Astrocyte (in vitro differentiated cells and primary cell): ENCODE results near the gene EGFR. TPM values are rescaled to one million over a fixed set of nuclear protein-coding genes. Genes with fewer than 3 reads are reported as not detected.

Experiments
- DNase-seq: peaks from one replicate; pipeline ENCODE4 v3.0.0-alpha.2; 2010; ENCODE audit warnings: low read depth
- FAIRE-seq: peaks from 2 replicates; lab custom pipeline; 2011; peaks lifted over from hg19 to GRCh38; lab: Jason Lieb, UNC
- H2AFZ ChIP-seq: 2 replicates; pipeline ENCODE4 v1.6.0; 2012; ENCODE audit warnings: low read depth, low read length, inconsistent platforms
- H3K27ac ChIP-seq: 2 replicates; pipeline ENCODE4 v1.5.1; 2011; ENCODE audit warnings: low read depth, low read length, inconsistent platforms
- H3K27me3 ChIP-seq: 2 replicates; pipeline ENCODE4 v1.6.0; 2011; ENCODE audit warnings: low read length, inconsistent platforms; ENCODE audit not compliant: insufficient read depth
- H3K36me3 ChIP-seq: 2 replicates; pipeline ENCODE4 v1.5.1; 2011; ENCODE audit warnings: low read length, inconsistent platforms; ENCODE audit not compliant: insufficient read depth
- H3K4me1 ChIP-seq: 2 replicates; pipeline ENCODE4 v1.5.1; 2011; ENCODE audit warnings: low read length, inconsistent platforms; ENCODE audit not compliant: insufficient read depth
- H3K4me2 ChIP-seq: 2 replicates; pipeline ENCODE4 v1.6.0; 2012; ENCODE audit warnings: low read length, inconsistent platforms
- H3K4me3 ChIP-seq: 2 replicates; pipeline ENCODE4 v1.5.1; 2011; ENCODE audit warnings: low read depth, mild to moderate bottlenecking, low read length, inconsistent platforms; ENCODE audit not compliant: insufficient read depth
- H3K79me2 ChIP-seq: 2 replicates; pipeline ENCODE4 v1.6.0; 2012; ENCODE audit warnings: mild to moderate bottlenecking, low read length, inconsistent platforms; ENCODE audit not compliant: insufficient read depth
- H3K9ac ChIP-seq: 2 replicates; pipeline ENCODE4 v1.6.0; 2012; ENCODE audit warnings: mild to moderate bottlenecking, low read length, inconsistent platforms
- H3K9me3 ChIP-seq: 2 replicates; pipeline ENCODE4 v1.5.1; 2012; ENCODE audit warnings: low read depth, mild to moderate bottlenecking, low read length, inconsistent platforms; ENCODE audit not compliant: insufficient read depth
- H4K20me1 ChIP-seq: 2 replicates; pipeline ENCODE4 v1.6.0; 2012; ENCODE audit warnings: low read length, inconsistent platforms; ENCODE audit not compliant: insufficient read depth
- H3K27ac Mint-ChIP-seq: one replicate; pipeline ENCODE4 v1.8.0; 2021; ENCODE audit warnings: mild to moderate bottlenecking, mixed read lengths; ENCODE audit not compliant: unreplicated experiment
- H3K27me3 Mint-ChIP-seq: one replicate; pipeline ENCODE4 v1.8.0; 2021; ENCODE audit warnings: low read depth, mixed read lengths; ENCODE audit not compliant: unreplicated experiment
- H3K36me3 Mint-ChIP-seq: one replicate; pipeline ENCODE4 v1.8.0; 2021; ENCODE audit warnings: low read depth, mixed read lengths; ENCODE audit not compliant: unreplicated experiment
- H3K4me1 Mint-ChIP-seq: one replicate; pipeline ENCODE4 v1.8.0; 2021; ENCODE audit warnings: low read depth, mixed read lengths; ENCODE audit not compliant: unreplicated experiment
- H3K4me3 Mint-ChIP-seq: one replicate; pipeline ENCODE4 v1.8.0; 2021; ENCODE audit warnings: mild to moderate bottlenecking, moderate library complexity, mixed read lengths; ENCODE audit not compliant: unreplicated experiment
- H3K9me3 Mint-ChIP-seq: one replicate; pipeline ENCODE4 v1.8.0; 2021; ENCODE audit warnings: mild to moderate bottlenecking, mixed read lengths; ENCODE audit not compliant: unreplicated experiment
- CTCF ChIP-seq: IDR thresholded peaks from 2 replicates; pipeline ENCODE4 v1.5.1; 2011; ENCODE audit warnings: low read depth, mild to moderate bottlenecking, inconsistent platforms, low read length, moderate library complexity; ENCODE audit not compliant: insufficient read depth
- EZH2 ChIP-seq: IDR thresholded peaks from 2 replicates; pipeline ENCODE4 v1.6.1; 2012; ENCODE audit warnings: mild to moderate bottlenecking, low read length, inconsistent platforms; ENCODE audit not compliant: insufficient read depth
- total RNA-seq: library from RNA; stranded (reverse); gene quantifications from 2 replicates; pipeline ENCODE4 v1.2.1, GENCODE V29; 2021

Gene EGFR
- total RNA-seq, 1 donor from 2014 or later: 27.3 TPM

- peaks cover 4% of the 10 kb centered on the region for H3K9me3 Mint-ChIP-seq
- H2AFZ ChIP-seq: no peak overlapping the region
Measured at GRCh38 chr7:55235115-55235514, 216.3 kb downstream of the EGFR start.

GRCh38 chr7:55235801-55236200 lies 217.0 kb downstream of the EGFR start:
- H3K27ac Mint-ChIP-seq: no peak overlapping the region
- no peaks in the 10 kb centered on the region for H3K36me3 ChIP-seq
- peaks cover 5% of the 10 kb centered on the region for H3K27me3 ChIP-seq
- H3K4me1 ChIP-seq: no peaks in the 10 kb centered on the region
- H3K4me3 ChIP-seq: no peak overlapping the region
- H3K79me2 ChIP-seq: no peaks in the 10 kb centered on the region
- no peaks in the 10 kb centered on the region for H4K20me1 ChIP-seq
- H2AFZ ChIP-seq: no peak overlapping the region
- no peaks in the 10 kb centered on the region for H3K4me1 Mint-ChIP-seq
- TF ChIP-seq EZH2 (no peak), CTCF (no peak)
- no peak overlapping the region for H3K27ac ChIP-seq
- no peaks in the 10 kb centered on the region for H3K9me3 Mint-ChIP-seq
- FAIRE-seq (no peak), DNase-seq (no peak)
- peaks cover 33% of the 10 kb centered on the region for H3K27me3 Mint-ChIP-seq
- H3K4me3 Mint-ChIP-seq: no peak overlapping the region
- H3K4me2 ChIP-seq: no peak overlapping the region
- no peak overlapping the region for H3K9ac ChIP-seq
- H3K36me3 Mint-ChIP-seq: no peaks in the 10 kb centered on the region
- H3K9me3 ChIP-seq: no peaks in the 10 kb centered on the region

More at GRCh38 chr7:55235115-55235514, 216.3 kb downstream of the EGFR start:
- Histone ChIP-seq H3K36me3 (no peaks in the 10 kb centered on the region), H3K79me2 (no peaks in the 10 kb centered on the region), H3K4me2 (no peak overlapping the region), H3K27ac (no peak overlapping the region), H3K4me1 (no peaks in the 10 kb centered on the region), H4K20me1 (no peaks in the 10 kb centered on the region), H3K9ac (no peak overlapping the region), H3K9me3 (no peaks in the 10 kb centered on the region), H3K27me3 (peaks cover 5% of the 10 kb centered on the region), H3K4me3 (no peak overlapping the region)
- no peak for DNase-seq
- peaks cover 27% of the 10 kb centered on the region for H3K27me3 Mint-ChIP-seq
- H3K4me1 Mint-ChIP-seq: peaks cover 4% of the 10 kb centered on the region
- H3K27ac Mint-ChIP-seq: no peak overlapping the region
- no peak for FAIRE-seq
- H3K4me3 Mint-ChIP-seq: no peak overlapping the region
- no peak for TF ChIP-seq CTCF
- TF ChIP-seq EZH2: no peak
- H3K36me3 Mint-ChIP-seq: no peaks in the 10 kb centered on the region

GRCh38 chr7:55236476-55236875 lies 217.7 kb downstream of the EGFR start:
- H3K36me3 Mint-ChIP-seq: no peaks in the 10 kb centered on the region
- Histone ChIP-seq H3K4me2 (no peak overlapping the region), H3K27ac (no peak overlapping the region), H2AFZ (no peak overlapping the region), H3K4me1 (no peaks in the 10 kb centered on the region), H4K20me1 (no peaks in the 10 kb centered on the region), H3K27me3 (peaks cover 5% of the 10 kb centered on the region), H3K9ac (no peak overlapping the region), H3K9me3 (no peaks in the 10 kb centered on the region), H3K79me2 (no peaks in the 10 kb centered on the region), H3K36me3 (no peaks in the 10 kb centered on the region), H3K4me3 (no peak overlapping the region)
- no peak for TF ChIP-seq CTCF
- no peak for TF ChIP-seq EZH2
- DNase-seq (no peak), FAIRE-seq (no peak)
- no peak overlapping the region for H3K27ac Mint-ChIP-seq
- no peak overlapping the region for H3K4me3 Mint-ChIP-seq
- H3K4me1 Mint-ChIP-seq: no peaks in the 10 kb centered on the region
- peaks cover 36% of the 10 kb centered on the region for H3K27me3 Mint-ChIP-seq
- no peaks in the 10 kb centered on the region for H3K9me3 Mint-ChIP-seq
